ENCODE data around the gene CLIC4. TPM values are rescaled to one million over a fixed set of nuclear protein-coding genes. Genes with fewer than 3 reads are reported as not detected.

CLIC4 gene
- total RNA-seq, 4 donors from 2014 or later, result 37.3 to 74.5 (median 45.6) TPM

- in situ Hi-C loops (cut with MboI; ENCODE audit: low sequenced_read_pairs in 4 of 4), result no loop called here
- peak; percentile 22 to 32 for ATAC-seq
Observed at GRCh38 chr1:24745711-24746413, 615 bp downstream of the CLIC4 start.

GRCh38 chr1:24748191-24749121, 3.2 kb downstream of the CLIC4 start:
- ATAC-seq, result no peak
- TF ChIP-seq POLR2A (IDR thresholded peaks at IDR 0.05), result no peak
- TF ChIP-seq CTCF (IDR thresholded peaks at IDR 0.05 in 4 of 5, conservative IDR thresholded peaks at IDR 0.05 in 1 of 5), result no peak
- no peak for DNase-seq
- Histone ChIP-seq H3K36me3 (no peaks in the 10 kb centered on the region), H3K9me3 (no peaks in the 10 kb centered on the region), H3K27ac (peak overlapping the region in 3 of 4 donors; percentile 35 to 86 (median 78)), H3K4me3 (peak overlapping the region in 2 of 4 donors; percentile 10 to 72), H3K4me1 (peaks cover 0 to 7% of the 10 kb centered on the region in 2 donors), H3K27me3 (peaks cover 0 to 3% (median 0%) of the 10 kb centered on the region in 3 donors)
- in situ Hi-C loops (cut with MboI; ENCODE audit: low sequenced_read_pairs in 4 of 4) (no loop called here), intact Hi-C loops (cut with DNase I; ENCODE audit: low total_unique reads) (loop anchor here (5.0 kb wide), 1 partner anchor 44 kb away; no protein-coding TSS in a partner anchor)

More at GRCh38 chr1:24745711-24746413, 615 bp downstream of the CLIC4 start:
- Histone ChIP-seq H3K27me3 (peaks cover 0 to 3% (median 0%) of the 10 kb centered on the region in 3 donors), H3K4me1 (peaks cover 0 to 4% of the 10 kb centered on the region in 2 donors), H3K27ac (peak overlapping the region; percentile 78 to 89 (median 82)), H3K9me3 (no peaks in the 10 kb centered on the region), H3K4me3 (peak overlapping the region; percentile 63 to 90 (median 68)), H3K36me3 (no peaks in the 10 kb centered on the region)
- TF ChIP-seq CTCF (IDR thresholded peaks at IDR 0.05 in 4 of 5, conservative IDR thresholded peaks at IDR 0.05 in 1 of 5) (no peak), POLR2A (IDR thresholded peaks at IDR 0.05) (no peak)
- intact Hi-C loops (cut with DNase I; ENCODE audit: low total_unique reads), result loop anchor here (1.0 to 5.0 kb wide), 4 partner anchors 46 to 103 kb away; partner anchors contain the start of gene SRRM1
- peak; percentile 38 to 66 for DNase-seq

GRCh38 chr1:24749252-24749651, 4.0 kb downstream of the CLIC4 start:
- in situ Hi-C loops (cut with MboI; ENCODE audit: low sequenced_read_pairs in 4 of 4) (no loop called here), intact Hi-C loops (cut with DNase I; ENCODE audit: low total_unique reads) (loop anchor here (5.0 kb wide), 1 partner anchor 43 kb away; no protein-coding TSS in a partner anchor)
- H3K36me3 ChIP-seq, result no peaks in the 10 kb centered on the region
- peaks cover 0 to 14% of the 10 kb centered on the region in 2 donors for H3K4me1 ChIP-seq
- H3K9me3 ChIP-seq, result no peaks in the 10 kb centered on the region
- no peak for DNase-seq
- no peak for ATAC-seq
- peak overlapping the region in 1 of 4 donors; percentile 31 for H3K27ac ChIP-seq
- H3K4me3 ChIP-seq, result no peak overlapping the region
- TF ChIP-seq CTCF (IDR thresholded peaks at IDR 0.05 in 4 of 5, conservative IDR thresholded peaks at IDR 0.05 in 1 of 5), result no peak
- no peak for TF ChIP-seq POLR2A (IDR thresholded peaks at IDR 0.05)
- H3K27me3 ChIP-seq, result peaks cover 0 to 3% (median 0%) of the 10 kb centered on the region in 3 donors

GRCh38 chr1:24749886-24750285, 4.6 kb downstream of the CLIC4 start:
- intact Hi-C loops (cut with DNase I; ENCODE audit: low total_unique reads), result loop anchor here (5.0 kb wide), 1 partner anchor 42 kb away; no protein-coding TSS in a partner anchor
- TF ChIP-seq CTCF (IDR thresholded peaks at IDR 0.05 in 4 of 5, conservative IDR thresholded peaks at IDR 0.05 in 1 of 5) (no peak), POLR2A (IDR thresholded peaks at IDR 0.05) (no peak)
- Histone ChIP-seq H3K27ac (peak overlapping the region in 1 of 4 donors; percentile 7), H3K9me3 (no peaks in the 10 kb centered on the region), H3K4me3 (no peak overlapping the region), H3K27me3 (peaks cover 0 to 3% (median 0%) of the 10 kb centered on the region in 3 donors), H3K36me3 (no peaks in the 10 kb centered on the region), H3K4me1 (peaks cover 0 to 14% of the 10 kb centered on the region in 2 donors)
- in situ Hi-C loops (cut with MboI; ENCODE audit: low sequenced_read_pairs in 4 of 4), result no loop called here
- DNase-seq (no peak), ATAC-seq (no peak)
